KOPT-K1 (cell line): ENCODE results near the gene GALNT15.

Experiments
- H3K27ac ChIP-seq: fragments of 200-600 bp; sonication (generic); 2 replicates; pipeline ENCODE4 v1.5.1; 2016; ENCODE audit warnings: antibody characterized with exemption, mild to moderate bottlenecking, low read depth, low read length; ENCODE audit not compliant: poor library complexity, severe bottlenecking
- H3K36me3 ChIP-seq: fragments of 200-600 bp; sonication (generic); 2 replicates; pipeline ENCODE4 v1.5.1; 2017; ENCODE audit warnings: antibody characterized with exemption, mild to moderate bottlenecking, low read length, moderate library complexity; ENCODE audit not compliant: insufficient read depth
- H3K9me3 ChIP-seq: fragments of 200-600 bp; sonication (generic); 2 replicates; pipeline ENCODE4 v1.5.1; 2017; ENCODE audit warnings: antibody characterized with exemption, low read length, mild to moderate bottlenecking; ENCODE audit not compliant: insufficient read depth, poor library complexity, severe bottlenecking

The GALNT15 gene

GRCh38 chr3:16145176-16145575 is 29.3 kb upstream of the GALNT15 start:
- peaks cover 27% of the 10 kb centered on the region for H3K9me3 ChIP-seq
- no peak overlapping the region for H3K27ac ChIP-seq
- H3K36me3 ChIP-seq, result no peaks in the 10 kb centered on the region

GRCh38 chr3:16146015-16146730 is 28.3 kb upstream of the GALNT15 start:
- no peaks in the 10 kb centered on the region for H3K36me3 ChIP-seq
- H3K9me3 ChIP-seq, result peaks cover 30% of the 10 kb centered on the region
- no peak overlapping the region for H3K27ac ChIP-seq

GRCh38 chr3:16147220-16147994 is 27.1 kb upstream of the GALNT15 start:
- Histone ChIP-seq H3K36me3 (no peaks in the 10 kb centered on the region), H3K9me3 (peaks cover 28% of the 10 kb centered on the region), H3K27ac (no peak overlapping the region)

- H3K9me3 ChIP-seq, result peaks cover 24% of the 10 kb centered on the region
- no peaks in the 10 kb centered on the region for H3K36me3 ChIP-seq
- H3K27ac ChIP-seq, result no peak overlapping the region
These were observed 26.3 kb upstream of the GALNT15 start for GRCh38 chr3:16148213-16148612.

GRCh38 chr3:16148783-16149182 is 25.7 kb upstream of the GALNT15 start:
- Histone ChIP-seq H3K9me3 (peaks cover 19% of the 10 kb centered on the region), H3K36me3 (no peaks in the 10 kb centered on the region), H3K27ac (no peak overlapping the region)

- Histone ChIP-seq H3K27ac (no peak overlapping the region), H3K36me3 (no peaks in the 10 kb centered on the region), H3K9me3 (peaks cover 14% of the 10 kb centered on the region)
These were observed 24.2 kb upstream of the GALNT15 start for GRCh38 chr3:16150285-16150684.

GRCh38 chr3:16151109-16151508 is 23.4 kb upstream of the GALNT15 start:
- Histone ChIP-seq H3K9me3 (peaks cover 14% of the 10 kb centered on the region), H3K27ac (no peak overlapping the region), H3K36me3 (no peaks in the 10 kb centered on the region)

- Histone ChIP-seq H3K36me3 (no peaks in the 10 kb centered on the region), H3K9me3 (peaks cover 5% of the 10 kb centered on the region), H3K27ac (no peak overlapping the region)
These were observed 6.3 kb upstream of the GALNT15 start for GRCh38 chr3:16168211-16168610.

GRCh38 chr3:16171009-16171408 is 3.5 kb upstream of the GALNT15 start:
- Histone ChIP-seq H3K36me3 (no peaks in the 10 kb centered on the region), H3K27ac (no peak overlapping the region), H3K9me3 (peaks cover 5% of the 10 kb centered on the region)

GRCh38 chr3:16171825-16172224 is 2.7 kb upstream of the GALNT15 start:
- Histone ChIP-seq H3K36me3 (no peaks in the 10 kb centered on the region), H3K27ac (no peak overlapping the region), H3K9me3 (peaks cover 5% of the 10 kb centered on the region)

GRCh38 chr3:16173283-16174025 is 1.0 kb upstream of the GALNT15 start:
- Histone ChIP-seq H3K27ac (no peak overlapping the region), H3K36me3 (no peaks in the 10 kb centered on the region), H3K9me3 (peaks cover 5% of the 10 kb centered on the region)

- H3K9me3 ChIP-seq, result peaks cover 5% of the 10 kb centered on the region
- H3K36me3 ChIP-seq, result no peaks in the 10 kb centered on the region
- no peak overlapping the region for H3K27ac ChIP-seq
These were observed 489 bp upstream of the GALNT15 start for GRCh38 chr3:16174026-16174355.

GRCh38 chr3:16174976-16175901 is 759 bp downstream of the GALNT15 start:
- no peak overlapping the region for H3K27ac ChIP-seq

GRCh38 chr3:16176391-16177030 is 2.0 kb downstream of the GALNT15 start:
- Histone ChIP-seq H3K9me3 (no peaks in the 10 kb centered on the region), H3K36me3 (no peaks in the 10 kb centered on the region), H3K27ac (no peak overlapping the region)

More at GRCh38 chr3:16174976-16175901, 759 bp downstream of the GALNT15 start:
- Histone ChIP-seq H3K36me3 (no peaks in the 10 kb centered on the region), H3K9me3 (no peaks in the 10 kb centered on the region)
